ENCODE measurements around the gene B3GNT2.
"Not testable (repeated sequence)": the region's sequence is repeated elsewhere in the genome, so short reads cannot be mapped to it uniquely, and the experiment has no call there.

Gene B3GNT2

GRCh38 chr2:62248226-62248625 lies 52.3 kb downstream of the B3GNT2 start:
- no peak for DNase-seq

DNA sequence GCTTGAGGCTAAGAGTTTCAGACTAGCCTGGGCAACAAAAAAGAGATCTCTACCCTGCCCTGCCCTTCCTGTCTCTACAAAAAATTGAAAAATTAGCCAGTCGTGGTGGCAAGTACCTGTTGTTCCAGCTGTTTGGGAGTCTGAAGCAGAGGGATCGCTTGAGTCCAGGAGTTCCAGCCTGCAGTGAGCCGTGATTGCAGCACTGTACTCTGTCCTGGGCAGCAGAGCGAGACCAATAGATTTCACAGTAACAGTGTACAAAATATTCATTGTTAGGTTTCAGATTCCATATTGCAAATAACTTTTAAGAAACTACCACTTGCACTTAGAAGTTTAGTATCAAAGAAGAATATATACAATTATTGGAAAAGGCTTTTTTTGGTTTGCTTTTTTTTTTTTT lies 54.3 kb downstream of the B3GNT2 start:
- DNase-seq, result no peak

DNA sequence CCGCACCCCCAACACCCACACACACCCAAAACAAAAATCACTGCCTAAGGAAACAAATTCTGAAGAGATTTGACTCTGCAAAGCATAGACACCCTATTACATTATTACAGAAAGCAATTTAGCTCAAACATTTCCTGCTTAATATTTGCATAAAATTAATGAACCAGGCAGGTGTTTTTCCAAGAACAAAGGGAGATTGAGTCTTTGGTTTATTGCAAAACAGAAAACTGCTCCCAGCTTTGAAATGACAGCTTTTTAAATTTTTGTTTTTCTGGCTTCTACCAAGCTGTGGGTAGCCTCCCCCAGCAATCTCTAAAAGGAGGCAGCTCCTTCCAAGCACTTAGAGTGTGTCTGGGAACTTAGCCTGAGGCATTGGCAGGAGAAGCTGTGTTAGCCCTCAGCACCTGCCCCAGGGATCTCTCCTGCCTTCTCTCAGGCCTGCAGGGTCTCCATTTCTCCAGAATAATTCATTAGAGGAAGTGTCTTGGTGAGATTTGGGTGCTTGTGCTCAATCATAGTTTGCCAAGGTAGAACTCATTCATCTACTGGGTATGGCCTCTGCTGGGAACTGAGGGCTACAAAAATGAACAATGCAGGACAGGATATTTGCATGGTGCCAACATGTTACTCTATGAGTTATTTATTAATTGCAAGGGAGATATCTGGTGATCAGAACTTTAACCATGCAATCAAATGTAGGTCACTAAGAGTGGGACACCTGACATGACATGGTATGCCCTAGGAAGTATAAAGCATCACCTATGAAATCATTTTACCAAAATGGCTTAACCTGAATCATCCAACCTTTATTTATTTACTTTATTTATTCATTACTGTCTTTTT lies 58.7 kb downstream of the B3GNT2 start:
- no peak for DNase-seq

DNA sequence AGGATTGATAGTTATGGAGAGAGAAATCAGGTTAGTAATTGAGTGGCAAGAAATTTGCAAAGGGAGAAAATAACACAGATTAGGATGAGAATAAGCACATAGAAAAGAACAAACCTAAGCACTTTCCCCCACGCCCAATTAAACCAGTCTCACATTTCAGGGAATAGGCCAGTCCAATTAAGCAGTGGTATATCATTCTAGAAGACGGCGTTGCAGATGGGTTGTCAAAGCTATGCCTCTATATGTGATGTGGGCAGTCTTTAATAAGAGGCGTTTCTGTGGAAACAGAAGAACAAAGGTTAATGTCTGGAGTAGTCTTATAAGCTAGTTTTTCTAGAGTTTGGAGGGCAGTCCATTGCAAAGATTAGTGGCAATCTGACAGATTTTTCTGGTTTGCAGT lies 61.6 kb downstream of the B3GNT2 start:
- DNase-seq, result no peak

GRCh38 chr2:62263076-62263715 lies 67.3 kb downstream of the B3GNT2 start:
- no peak for DNase-seq

DNA sequence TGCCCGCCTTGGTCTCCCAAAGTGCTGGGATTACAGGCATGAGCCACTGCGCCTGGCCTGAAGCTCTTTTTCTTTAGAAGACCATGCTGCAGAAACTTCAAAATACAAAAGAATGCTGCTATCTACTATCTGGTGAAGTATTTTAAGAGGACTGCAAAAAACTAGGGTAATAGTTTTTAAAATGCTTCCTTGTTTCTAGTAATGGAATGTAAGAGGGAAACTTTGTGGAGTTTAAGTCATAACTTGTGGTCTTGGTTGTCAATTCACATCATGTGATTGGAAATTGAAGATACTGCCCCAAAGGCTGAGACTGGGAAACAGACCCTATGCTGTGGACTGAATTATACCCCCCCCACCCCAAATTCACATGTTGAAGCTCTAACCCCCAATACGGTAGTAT lies 68.3 kb downstream of the B3GNT2 start:
- no peak for DNase-seq

GRCh38 chr2:62265106-62265505 lies 69.2 kb downstream of the B3GNT2 start:
- peak; percentile 58 to 75 for DNase-seq

DNA sequence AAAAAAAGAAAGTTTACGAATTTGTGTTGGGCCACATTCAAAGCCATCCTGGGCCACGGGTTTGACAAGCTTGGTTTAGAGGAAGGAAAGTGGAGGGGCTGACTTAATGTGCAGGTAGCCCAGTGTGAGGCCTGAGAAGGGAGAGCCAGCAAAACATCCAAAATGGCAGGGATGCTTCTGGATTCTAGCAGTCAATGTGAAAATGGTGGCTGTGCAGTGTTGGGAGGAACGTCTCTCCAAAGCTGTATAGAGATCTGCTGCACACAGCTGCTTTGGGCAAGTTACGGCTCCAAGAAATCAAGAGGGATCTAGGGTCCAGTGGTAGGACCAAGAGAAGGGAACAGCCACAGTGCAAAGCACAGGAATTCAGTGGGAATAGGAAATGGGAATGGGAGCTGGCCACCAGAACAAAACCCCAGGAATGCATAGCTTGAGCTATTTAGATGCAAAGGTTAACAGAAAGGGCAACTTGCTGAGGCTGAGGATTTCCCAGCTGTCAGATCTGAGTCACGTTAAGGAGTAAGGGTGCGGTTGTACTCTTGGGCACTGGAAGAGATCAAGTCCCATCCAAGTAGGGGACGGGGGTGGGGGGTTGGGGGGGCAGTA lies 70.6 kb downstream of the B3GNT2 start:
- no peak for DNase-seq

DNA sequence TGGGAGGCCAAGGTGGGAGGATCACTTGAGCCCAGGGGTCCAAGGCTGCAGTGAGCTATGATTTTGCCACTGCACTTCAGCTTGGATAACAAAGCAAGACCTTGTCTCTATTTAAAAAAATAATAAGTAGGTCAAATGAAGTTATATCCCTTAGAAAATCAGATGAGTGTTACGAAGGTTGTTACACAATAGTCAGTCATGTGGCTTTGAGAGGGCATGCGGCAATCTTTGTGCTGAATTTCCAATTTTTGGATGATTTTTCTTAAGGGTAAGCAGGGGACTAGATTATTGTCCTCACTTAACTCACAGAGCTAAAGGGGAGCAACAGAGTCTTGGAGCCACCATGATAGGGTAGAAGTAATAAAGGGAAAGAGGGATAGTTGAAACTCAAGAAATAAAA lies 71.8 kb downstream of the B3GNT2 start:
- DNase-seq, result no peak

- DNase-seq, result not testable (repeated sequence)
Observed at GRCh38 chr2:62268681-62269188, 72.8 kb downstream of the B3GNT2 start.

DNA sequence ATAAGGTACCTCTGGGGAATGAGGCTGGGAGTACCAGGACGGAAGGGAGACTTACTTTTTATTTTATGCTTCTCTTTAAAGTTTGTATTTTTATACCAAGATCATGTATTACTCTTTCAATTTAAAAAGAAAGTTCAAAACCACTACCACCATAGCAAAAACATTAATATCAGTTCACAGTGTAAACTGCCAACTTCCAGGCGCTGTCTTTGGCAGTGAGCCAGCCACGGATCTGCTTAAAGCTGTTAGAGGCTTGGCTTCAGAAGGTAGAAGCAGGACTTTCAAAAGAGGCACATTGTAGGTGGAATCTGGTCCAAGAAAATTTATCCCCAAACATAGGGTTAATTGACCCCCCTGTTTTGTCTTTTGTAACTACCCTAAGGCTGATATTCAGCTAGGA lies 74.8 kb downstream of the B3GNT2 start:
- DNase-seq, result peak in 1 of 2 experiments; percentile 2
